ENCODE data around the gene GMDS. TPM values are rescaled to one million over a fixed set of nuclear protein-coding genes. Genes with fewer than 3 reads are reported as not detected.

Gene GMDS
- polyA plus RNA-seq, 1 donor (not counting 4 experiments of a cell fraction or from before 2014, with no cell fraction given) = 22.1 TPM

DNA sequence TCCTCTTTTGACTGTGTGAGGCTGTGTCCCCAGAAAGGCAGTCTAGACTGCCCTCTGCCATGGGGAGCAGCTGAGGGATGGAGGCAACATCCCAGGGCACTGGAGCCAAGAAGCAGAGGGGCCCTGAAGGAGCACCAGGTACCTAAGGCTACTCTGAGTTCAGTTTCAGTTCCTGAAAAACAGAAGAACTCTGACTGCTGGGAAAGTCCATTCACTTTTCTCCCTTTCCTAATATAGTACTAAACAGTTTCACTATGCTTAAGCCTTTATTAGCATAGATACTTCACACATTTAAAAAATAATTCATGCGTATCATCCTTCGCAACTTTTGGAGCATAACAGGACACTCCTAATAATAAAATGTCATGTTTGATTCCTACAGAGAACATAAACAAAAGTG, 505.7 kb downstream of the GMDS start:
- FAIRE-seq (no peak), DNase-seq (ENCODE audit: low read depth, low spot score) (no peak)
- Histone ChIP-seq H3K4me2 (ENCODE audit: control insufficient read depth, extremely low read depth, insufficient read depth, low read depth, low read length) (no peak overlapping the region), H3K79me2 (ENCODE audit: control insufficient read depth, insufficient read depth, low read length) (no peaks in the 10 kb centered on the region), H3K9ac (ENCODE audit: control insufficient read depth, extremely low read depth, insufficient read depth, low read length) (no peak overlapping the region), H3K9me3 (ENCODE audit: control insufficient read depth, low read depth, low read length) (no peaks in the 10 kb centered on the region), H3K36me3 (ENCODE audit: control insufficient read depth in 2 of 2, extremely low read depth in 1 of 2, insufficient read depth in 2 of 2, low read length in 2 of 2) (no peaks in the 10 kb centered on the region), H3K27ac (ENCODE audit: control insufficient read depth, insufficient read depth, low read length) (no peak overlapping the region), H3K27me3 (ENCODE audit: control insufficient read depth, extremely low read depth, insufficient read depth, low read length) (no peaks in the 10 kb centered on the region), H4K20me1 (ENCODE audit: control insufficient read depth, extremely low read depth, insufficient read depth, low read length) (no peaks in the 10 kb centered on the region), H3K9me1 (ENCODE audit: control insufficient read depth, extremely low read depth, insufficient read depth, low read length) (no peaks in the 10 kb centered on the region), H3K4me1 (ENCODE audit: control insufficient read depth, extremely low read depth, insufficient read depth, low read length) (no peaks in the 10 kb centered on the region), H3K4me3 (ENCODE audit: control insufficient read depth in 2 of 3, extremely low read depth in 1 of 3, insufficient read depth in 2 of 3, low read depth in 1 of 3, low read length in 3 of 3) (no peak overlapping the region), H2AFZ (ENCODE audit: control insufficient read depth, low read length) (no peak overlapping the region)
- TF ChIP-seq EZH2 (IDR thresholded peaks at IDR 0.05; ENCODE audit: low read length) = no peak
- TF ChIP-seq, protein P1, sequence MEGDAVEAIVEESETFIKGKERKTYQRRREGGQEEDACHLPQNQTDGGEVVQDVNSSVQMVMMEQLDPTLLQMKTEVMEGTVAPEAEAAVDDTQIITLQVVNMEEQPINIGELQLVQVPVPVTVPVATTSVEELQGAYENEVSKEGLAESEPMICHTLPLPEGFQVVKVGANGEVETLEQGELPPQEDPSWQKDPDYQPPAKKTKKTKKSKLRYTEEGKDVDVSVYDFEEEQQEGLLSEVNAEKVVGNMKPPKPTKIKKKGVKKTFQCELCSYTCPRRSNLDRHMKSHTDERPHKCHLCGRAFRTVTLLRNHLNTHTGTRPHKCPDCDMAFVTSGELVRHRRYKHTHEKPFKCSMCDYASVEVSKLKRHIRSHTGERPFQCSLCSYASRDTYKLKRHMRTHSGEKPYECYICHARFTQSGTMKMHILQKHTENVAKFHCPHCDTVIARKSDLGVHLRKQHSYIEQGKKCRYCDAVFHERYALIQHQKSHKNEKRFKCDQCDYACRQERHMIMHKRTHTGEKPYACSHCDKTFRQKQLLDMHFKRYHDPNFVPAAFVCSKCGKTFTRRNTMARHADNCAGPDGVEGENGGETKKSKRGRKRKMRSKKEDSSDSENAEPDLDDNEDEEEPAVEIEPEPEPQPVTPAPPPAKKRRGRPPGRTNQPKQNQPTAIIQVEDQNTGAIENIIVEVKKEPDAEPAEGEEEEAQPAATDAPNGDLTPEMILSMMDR (optimal IDR thresholded peaks at IDR 0.05 in 1 of 3, IDR thresholded peaks at IDR 0.05 in 1 of 3, conservative IDR thresholded peaks at IDR 0.05 in 1 of 3; ENCODE audit: extremely low read depth in 1 of 3, insufficient read depth in 2 of 3, low read length in 3 of 3) = no peak
- dilution Hi-C loops (cut with MboI; ENCODE audit: extremely low pct_ligation_motif_present, low sequenced_read_pairs) = no loop called here

DNA sequence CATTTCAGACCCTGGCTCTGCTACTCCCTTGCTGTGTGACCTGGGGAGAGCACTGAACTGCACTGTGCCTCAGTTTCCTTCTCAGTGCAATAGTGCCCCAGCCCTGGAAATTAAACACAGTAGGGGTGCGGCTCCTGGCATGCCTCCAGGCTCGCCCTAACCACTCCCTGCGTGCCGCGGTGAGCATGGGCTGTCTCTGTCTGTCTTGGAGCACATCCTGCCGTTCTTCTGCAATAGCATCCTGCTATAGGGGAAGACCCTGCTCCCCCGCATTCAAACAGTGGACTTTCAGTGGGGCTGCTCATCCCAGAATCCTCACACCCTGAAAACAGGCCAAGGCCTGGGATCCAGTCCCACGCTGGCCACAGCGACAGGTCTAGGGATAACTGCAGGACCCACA, 506.2 kb downstream of the GMDS start:
- H3K79me2 ChIP-seq (ENCODE audit: control insufficient read depth, insufficient read depth, low read length) = no peaks in the 10 kb centered on the region
- H3K27ac ChIP-seq (ENCODE audit: control insufficient read depth, insufficient read depth, low read length) = no peak overlapping the region
- no peaks in the 10 kb centered on the region for H3K9me3 ChIP-seq (ENCODE audit: control insufficient read depth, low read depth, low read length)
- DNase-seq (ENCODE audit: low read depth, low spot score) = no peak
- no peak overlapping the region for H3K4me3 ChIP-seq (ENCODE audit: control insufficient read depth in 2 of 3, extremely low read depth in 1 of 3, insufficient read depth in 2 of 3, low read depth in 1 of 3, low read length in 3 of 3)
- dilution Hi-C loops (cut with MboI; ENCODE audit: extremely low pct_ligation_motif_present, low sequenced_read_pairs) = no loop called here
- no peak overlapping the region for H2AFZ ChIP-seq (ENCODE audit: control insufficient read depth, low read length)
- no peaks in the 10 kb centered on the region for H3K27me3 ChIP-seq (ENCODE audit: control insufficient read depth, extremely low read depth, insufficient read depth, low read length)
- no peaks in the 10 kb centered on the region for H4K20me1 ChIP-seq (ENCODE audit: control insufficient read depth, extremely low read depth, insufficient read depth, low read length)
- no peak overlapping the region for H3K4me2 ChIP-seq (ENCODE audit: control insufficient read depth, extremely low read depth, insufficient read depth, low read depth, low read length)
- no peaks in the 10 kb centered on the region for H3K9me1 ChIP-seq (ENCODE audit: control insufficient read depth, extremely low read depth, insufficient read depth, low read length)
- no peak for FAIRE-seq
- no peaks in the 10 kb centered on the region for H3K4me1 ChIP-seq (ENCODE audit: control insufficient read depth, extremely low read depth, insufficient read depth, low read length)
- no peak for TF ChIP-seq EZH2 (IDR thresholded peaks at IDR 0.05; ENCODE audit: low read length)
- TF ChIP-seq, protein P1 (optimal IDR thresholded peaks at IDR 0.05 in 1 of 3, IDR thresholded peaks at IDR 0.05 in 1 of 3, conservative IDR thresholded peaks at IDR 0.05 in 1 of 3; ENCODE audit: extremely low read depth in 1 of 3, insufficient read depth in 2 of 3, low read length in 3 of 3) = no peak
- H3K9ac ChIP-seq (ENCODE audit: control insufficient read depth, extremely low read depth, insufficient read depth, low read length) = no peak overlapping the region
- H3K36me3 ChIP-seq (ENCODE audit: control insufficient read depth in 2 of 2, extremely low read depth in 1 of 2, insufficient read depth in 2 of 2, low read length in 2 of 2) = no peaks in the 10 kb centered on the region

Measured in keratinocyte (primary cell).